GM10266 (cell line): ENCODE measurements around the gene LRCH1.
"Not testable (repeated sequence)": the region's sequence is repeated elsewhere in the genome, so short reads cannot be mapped to it uniquely, and the experiment has no call there.

ENCODE experiments used
- DNase-seq: peaks from one replicate; pipeline ENCODE4 v3.0.0; 2012; ENCODE audit errors: extremely low spot score
- CTCF ChIP-seq: IDR thresholded peaks from 2 replicates; pipeline ENCODE4 v1.5.1; 2012; ENCODE audit warnings: mild to moderate bottlenecking, low read depth; ENCODE audit not compliant: control insufficient read depth, insufficient read depth; ENCODE audit errors: missing control alignments

Gene LRCH1

DNA sequence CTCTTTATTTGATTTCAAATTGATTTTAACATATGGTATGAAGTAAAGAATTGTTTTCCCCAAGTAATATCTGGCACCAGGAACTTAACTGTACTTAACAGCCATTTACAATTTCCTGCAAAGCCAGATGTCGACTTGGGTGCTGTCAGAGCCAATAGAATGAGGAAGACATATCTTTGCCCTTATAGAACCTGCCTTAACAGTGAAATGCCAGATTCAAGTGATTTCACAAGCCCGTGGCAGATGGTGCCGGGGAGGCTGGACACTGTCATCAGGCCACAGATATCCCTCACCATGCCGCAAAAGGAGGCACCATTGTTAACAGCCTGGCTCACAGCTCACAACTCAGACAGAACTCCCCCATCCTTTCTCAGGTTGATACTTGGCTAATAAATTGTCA lies 195.3 kb downstream of the LRCH1 start:
- no peak for TF ChIP-seq CTCF

DNA sequence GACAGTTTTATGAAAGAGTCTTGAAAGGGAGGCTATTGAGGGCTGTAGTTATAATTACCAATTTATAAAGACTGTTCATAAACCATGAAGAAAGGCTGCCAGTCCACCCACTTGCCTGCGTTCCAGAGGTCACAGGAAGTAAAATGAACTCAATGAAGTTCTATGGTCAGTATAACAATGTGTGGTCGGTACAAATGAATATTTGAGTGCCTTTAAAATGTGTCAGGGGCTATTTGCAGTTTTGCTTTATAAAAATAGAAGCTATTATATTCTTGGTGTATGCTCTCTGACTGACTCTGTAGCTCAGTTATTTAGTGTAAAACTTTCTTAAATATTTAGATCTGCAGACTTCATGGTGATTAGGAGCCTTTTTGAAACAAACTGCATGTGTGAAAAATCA lies 197.0 kb downstream of the LRCH1 start:
- no peak for TF ChIP-seq CTCF
- no peak for DNase-seq

More for the DNA sequence above, 195.3 kb downstream of the LRCH1 start:
- no peak for DNase-seq

GRCh38 chr13:46751811-46752635 lies 199.1 kb downstream of the LRCH1 start:
- no peak for TF ChIP-seq CTCF
- peak; percentile 19 for DNase-seq

DNA sequence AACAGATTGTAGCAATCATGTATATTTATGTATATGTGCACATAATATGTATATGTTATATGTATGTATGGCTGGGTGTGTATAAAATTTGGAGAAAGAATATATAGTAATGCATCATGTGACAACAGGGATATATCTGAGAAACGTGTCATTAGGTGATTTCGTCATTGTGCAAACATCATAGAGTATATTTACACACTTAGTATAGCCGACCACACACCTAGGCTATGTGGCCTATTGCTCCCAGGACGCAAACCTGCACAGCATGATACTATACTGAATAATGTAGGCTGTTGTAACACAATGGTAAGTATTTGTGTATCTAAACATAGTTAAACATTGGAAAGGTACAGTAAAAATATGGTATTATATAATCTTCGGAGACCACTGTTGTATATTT lies 200.2 kb downstream of the LRCH1 start:
- TF ChIP-seq CTCF: no peak
- no peak for DNase-seq

- DNase-seq: no peak
These were observed 200.9 kb downstream of the LRCH1 start for GRCh38 chr13:46753917-46754316.

GRCh38 chr13:46754812-46755211 lies 201.8 kb downstream of the LRCH1 start:
- TF ChIP-seq CTCF: no peak
- no peak for DNase-seq

More at GRCh38 chr13:46753917-46754316, 200.9 kb downstream of the LRCH1 start:
- no peak for TF ChIP-seq CTCF

GRCh38 chr13:46755508-46755907 lies 202.5 kb downstream of the LRCH1 start:
- not testable (repeated sequence) for DNase-seq
